ENCODE results near the gene ASB18.

DNA sequence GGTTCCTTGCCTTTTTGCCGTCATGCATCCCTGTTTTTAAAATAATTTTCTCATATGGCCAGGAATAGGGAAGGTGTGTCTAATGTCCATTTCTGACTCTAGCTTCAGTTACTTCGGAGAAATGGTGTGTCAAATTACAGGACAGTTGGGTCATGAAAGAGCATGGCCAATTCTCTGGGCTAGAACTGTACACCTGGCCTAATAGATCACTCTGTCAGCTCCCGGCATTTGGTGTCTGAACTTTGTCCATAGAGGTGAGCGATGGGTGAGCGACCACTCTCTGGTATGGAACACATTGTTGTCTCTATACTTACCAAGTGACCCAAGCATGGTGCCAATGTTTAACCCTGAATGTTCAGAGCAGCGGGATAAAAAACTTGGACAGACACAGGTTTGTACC lies 38.3 kb upstream of the ASB18 start:
- TF ChIP-seq CBFB (CRISPR knock-in tag; IDR thresholded peaks at IDR 0.05; ENCODE audit: low read depth) = no peak
- TF ChIP-seq, protein P1, sequence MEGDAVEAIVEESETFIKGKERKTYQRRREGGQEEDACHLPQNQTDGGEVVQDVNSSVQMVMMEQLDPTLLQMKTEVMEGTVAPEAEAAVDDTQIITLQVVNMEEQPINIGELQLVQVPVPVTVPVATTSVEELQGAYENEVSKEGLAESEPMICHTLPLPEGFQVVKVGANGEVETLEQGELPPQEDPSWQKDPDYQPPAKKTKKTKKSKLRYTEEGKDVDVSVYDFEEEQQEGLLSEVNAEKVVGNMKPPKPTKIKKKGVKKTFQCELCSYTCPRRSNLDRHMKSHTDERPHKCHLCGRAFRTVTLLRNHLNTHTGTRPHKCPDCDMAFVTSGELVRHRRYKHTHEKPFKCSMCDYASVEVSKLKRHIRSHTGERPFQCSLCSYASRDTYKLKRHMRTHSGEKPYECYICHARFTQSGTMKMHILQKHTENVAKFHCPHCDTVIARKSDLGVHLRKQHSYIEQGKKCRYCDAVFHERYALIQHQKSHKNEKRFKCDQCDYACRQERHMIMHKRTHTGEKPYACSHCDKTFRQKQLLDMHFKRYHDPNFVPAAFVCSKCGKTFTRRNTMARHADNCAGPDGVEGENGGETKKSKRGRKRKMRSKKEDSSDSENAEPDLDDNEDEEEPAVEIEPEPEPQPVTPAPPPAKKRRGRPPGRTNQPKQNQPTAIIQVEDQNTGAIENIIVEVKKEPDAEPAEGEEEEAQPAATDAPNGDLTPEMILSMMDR (IDR thresholded peaks at IDR 0.05) = no peak
- TF ChIP-seq NR2C2 (CRISPR knock-in tag; IDR thresholded peaks at IDR 0.05) = no peak
- TF ChIP-seq, protein P2, sequence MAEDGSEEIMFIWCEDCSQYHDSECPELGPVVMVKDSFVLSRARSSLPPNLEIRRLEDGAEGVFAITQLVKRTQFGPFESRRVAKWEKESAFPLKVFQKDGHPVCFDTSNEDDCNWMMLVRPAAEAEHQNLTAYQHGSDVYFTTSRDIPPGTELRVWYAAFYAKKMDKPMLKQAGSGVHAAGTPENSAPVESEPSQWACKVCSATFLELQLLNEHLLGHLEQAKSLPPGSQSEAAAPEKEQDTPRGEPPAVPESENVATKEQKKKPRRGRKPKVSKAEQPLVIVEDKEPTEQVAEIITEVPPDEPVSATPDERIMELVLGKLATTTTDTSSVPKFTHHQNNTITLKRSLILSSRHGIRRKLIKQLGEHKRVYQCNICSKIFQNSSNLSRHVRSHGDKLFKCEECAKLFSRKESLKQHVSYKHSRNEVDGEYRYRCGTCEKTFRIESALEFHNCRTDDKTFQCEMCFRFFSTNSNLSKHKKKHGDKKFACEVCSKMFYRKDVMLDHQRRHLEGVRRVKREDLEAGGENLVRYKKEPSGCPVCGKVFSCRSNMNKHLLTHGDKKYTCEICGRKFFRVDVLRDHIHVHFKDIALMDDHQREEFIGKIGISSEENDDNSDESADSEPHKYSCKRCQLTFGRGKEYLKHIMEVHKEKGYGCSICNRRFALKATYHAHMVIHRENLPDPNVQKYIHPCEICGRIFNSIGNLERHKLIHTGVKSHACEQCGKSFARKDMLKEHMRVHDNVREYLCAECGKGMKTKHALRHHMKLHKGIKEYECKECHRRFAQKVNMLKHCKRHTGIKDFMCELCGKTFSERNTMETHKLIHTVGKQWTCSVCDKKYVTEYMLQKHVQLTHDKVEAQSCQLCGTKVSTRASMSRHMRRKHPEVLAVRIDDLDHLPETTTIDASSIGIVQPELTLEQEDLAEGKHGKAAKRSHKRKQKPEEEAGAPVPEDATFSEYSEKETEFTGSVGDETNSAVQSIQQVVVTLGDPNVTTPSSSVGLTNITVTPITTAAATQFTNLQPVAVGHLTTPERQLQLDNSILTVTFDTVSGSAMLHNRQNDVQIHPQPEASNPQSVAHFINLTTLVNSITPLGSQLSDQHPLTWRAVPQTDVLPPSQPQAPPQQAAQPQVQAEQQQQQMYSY (CRISPR knock-in tag; IDR thresholded peaks at IDR 0.05) = no peak
- no peak for TF ChIP-seq ATF1 (CRISPR knock-in tag; IDR thresholded peaks at IDR 0.05)
- TF ChIP-seq SP1 (CRISPR knock-in tag; conservative IDR thresholded peaks at IDR 0.05) = no peak
- no peak for TF ChIP-seq CREM (CRISPR knock-in tag; IDR thresholded peaks at IDR 0.05)
- TF ChIP-seq, protein P3, sequence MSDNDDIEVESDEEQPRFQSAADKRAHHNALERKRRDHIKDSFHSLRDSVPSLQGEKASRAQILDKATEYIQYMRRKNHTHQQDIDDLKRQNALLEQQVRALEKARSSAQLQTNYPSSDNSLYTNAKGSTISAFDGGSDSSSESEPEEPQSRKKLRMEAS (CRISPR knock-in tag; IDR thresholded peaks at IDR 0.05) = no peak
- TF ChIP-seq, protein P4, sequence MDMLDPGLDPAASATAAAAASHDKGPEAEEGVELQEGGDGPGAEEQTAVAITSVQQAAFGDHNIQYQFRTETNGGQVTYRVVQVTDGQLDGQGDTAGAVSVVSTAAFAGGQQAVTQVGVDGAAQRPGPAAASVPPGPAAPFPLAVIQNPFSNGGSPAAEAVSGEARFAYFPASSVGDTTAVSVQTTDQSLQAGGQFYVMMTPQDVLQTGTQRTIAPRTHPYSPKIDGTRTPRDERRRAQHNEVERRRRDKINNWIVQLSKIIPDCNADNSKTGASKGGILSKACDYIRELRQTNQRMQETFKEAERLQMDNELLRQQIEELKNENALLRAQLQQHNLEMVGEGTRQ (CRISPR knock-in tag; IDR thresholded peaks at IDR 0.05) = no peak
- TF ChIP-seq, protein P5, sequence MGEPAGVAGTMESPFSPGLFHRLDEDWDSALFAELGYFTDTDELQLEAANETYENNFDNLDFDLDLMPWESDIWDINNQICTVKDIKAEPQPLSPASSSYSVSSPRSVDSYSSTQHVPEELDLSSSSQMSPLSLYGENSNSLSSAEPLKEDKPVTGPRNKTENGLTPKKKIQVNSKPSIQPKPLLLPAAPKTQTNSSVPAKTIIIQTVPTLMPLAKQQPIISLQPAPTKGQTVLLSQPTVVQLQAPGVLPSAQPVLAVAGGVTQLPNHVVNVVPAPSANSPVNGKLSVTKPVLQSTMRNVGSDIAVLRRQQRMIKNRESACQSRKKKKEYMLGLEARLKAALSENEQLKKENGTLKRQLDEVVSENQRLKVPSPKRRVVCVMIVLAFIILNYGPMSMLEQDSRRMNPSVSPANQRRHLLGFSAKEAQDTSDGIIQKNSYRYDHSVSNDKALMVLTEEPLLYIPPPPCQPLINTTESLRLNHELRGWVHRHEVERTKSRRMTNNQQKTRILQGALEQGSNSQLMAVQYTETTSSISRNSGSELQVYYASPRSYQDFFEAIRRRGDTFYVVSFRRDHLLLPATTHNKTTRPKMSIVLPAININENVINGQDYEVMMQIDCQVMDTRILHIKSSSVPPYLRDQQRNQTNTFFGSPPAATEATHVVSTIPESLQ (CRISPR knock-in tag; IDR thresholded peaks at IDR 0.05) = no peak
- TF ChIP-seq, protein P6, sequence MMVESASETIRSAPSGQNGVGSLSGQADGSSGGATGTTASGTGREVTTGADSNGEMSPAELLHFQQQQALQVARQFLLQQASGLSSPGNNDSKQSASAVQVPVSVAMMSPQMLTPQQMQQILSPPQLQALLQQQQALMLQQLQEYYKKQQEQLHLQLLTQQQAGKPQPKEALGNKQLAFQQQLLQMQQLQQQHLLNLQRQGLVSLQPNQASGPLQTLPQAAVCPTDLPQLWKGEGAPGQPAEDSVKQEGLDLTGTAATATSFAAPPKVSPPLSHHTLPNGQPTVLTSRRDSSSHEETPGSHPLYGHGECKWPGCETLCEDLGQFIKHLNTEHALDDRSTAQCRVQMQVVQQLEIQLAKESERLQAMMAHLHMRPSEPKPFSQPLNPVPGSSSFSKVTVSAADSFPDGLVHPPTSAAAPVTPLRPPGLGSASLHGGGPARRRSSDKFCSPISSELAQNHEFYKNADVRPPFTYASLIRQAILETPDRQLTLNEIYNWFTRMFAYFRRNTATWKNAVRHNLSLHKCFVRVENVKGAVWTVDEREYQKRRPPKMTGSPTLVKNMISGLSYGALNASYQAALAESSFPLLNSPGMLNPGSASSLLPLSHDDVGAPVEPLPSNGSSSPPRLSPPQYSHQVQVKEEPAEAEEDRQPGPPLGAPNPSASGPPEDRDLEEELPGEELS (CRISPR knock-in tag; IDR thresholded peaks at IDR 0.05) = no peak

All from WTC11 (cell line).